GM12878 (cell line): ENCODE data around the gene LRRN4CL. TPM values are rescaled to one million over a fixed set of nuclear protein-coding genes. Genes with fewer than 3 reads are reported as not detected.
A peak's percentile ranks its signal among the peaks of the same experiment; 100 is the strongest.

ENCODE experiments used
- BCL11A ChIP-seq: IDR thresholded peaks from 2 replicates; pipeline ENCODE4 v1.6.1; 2011; ENCODE audit warnings: low read depth, low read length
- CREM ChIP-seq: IDR thresholded peaks from 2 replicates; pipeline ENCODE4 v1.6.1; 2014; ENCODE audit warnings: antibody characterized with exemption, low read depth
- EED ChIP-seq: sonication (generic); IDR thresholded peaks from 2 replicates; pipeline ENCODE4 v1.6.1; 2016; ENCODE audit warnings: antibody characterized with exemption, low read depth
- GABPA ChIP-seq: IDR thresholded peaks from 2 replicates; pipeline ENCODE4 v1.6.1; 2014; ENCODE audit warnings: antibody characterized with exemption, low read depth, mild to moderate bottlenecking, inconsistent platforms
- GATAD2B ChIP-seq: fragments of 450-650 bp; conservative IDR thresholded peaks from 2 replicates; pipeline ENCODE4 v1.6.1; 2017; ENCODE audit warnings: low read depth, mild to moderate bottlenecking, moderate library complexity
- HDGF ChIP-seq: fragments of 450-650 bp; IDR thresholded peaks from 2 replicates; pipeline ENCODE4 v1.6.1; 2016; ENCODE audit warnings: antibody characterized with exemption
- IKZF1 ChIP-seq: fragments of 450-650 bp; conservative IDR thresholded peaks from 2 replicates; pipeline ENCODE4 v1.6.1; 2017; ENCODE audit warnings: antibody characterized with exemption, mild to moderate bottlenecking
- IKZF2 ChIP-seq, 2 experiments: fragments of 450-650 bp; IDR thresholded peaks; 2 replicates each; pipeline ENCODE4 v1.6.1; 2017; ENCODE audit warnings: mild to moderate bottlenecking in 2 of 2, moderate library complexity in 2 of 2
- NFYB ChIP-seq: IDR thresholded peaks from 2 replicates; pipeline ENCODE4 v1.6.1; 2011; ENCODE audit warnings: low read depth, mild to moderate bottlenecking, low read length, improper control_type of control experiment, moderate library complexity; ENCODE audit not compliant: insufficient read depth
- NRF1 ChIP-seq: conservative IDR thresholded peaks from 2 replicates; pipeline ENCODE4 v1.6.1; 2011; ENCODE audit warnings: mild to moderate bottlenecking, low read depth, low read length, improper control_type of control experiment
- PAX8 ChIP-seq: fragments of 450-650 bp; IDR thresholded peaks from 2 replicates; pipeline ENCODE4 v1.6.1; 2017; ENCODE audit warnings: mild to moderate bottlenecking, moderate library complexity
- RAD21 ChIP-seq: IDR thresholded peaks from 2 replicates; pipeline ENCODE4 v1.6.1; 2011; ENCODE audit warnings: mild to moderate bottlenecking, low read depth, low read length, moderate library complexity; ENCODE audit not compliant: insufficient read depth
- RB1 ChIP-seq: fragments of 450-650 bp; formaldehyde crosslinking; IDR thresholded peaks from 2 replicates; pipeline ENCODE4 v1.6.1; 2017; ENCODE audit warnings: mild to moderate bottlenecking, borderline replicate concordance
- SIN3A ChIP-seq: IDR thresholded peaks from 2 replicates; pipeline ENCODE4 v1.6.1; 2012; ENCODE audit warnings: low read depth, low read length, improper control_type of control experiment
- TCF3 ChIP-seq: IDR thresholded peaks from 2 replicates; pipeline ENCODE4 v1.6.1; 2012; ENCODE audit warnings: low read depth, mild to moderate bottlenecking, low read length, borderline replicate concordance; ENCODE audit not compliant: insufficient read depth
- ZNF274 ChIP-seq: IDR thresholded peaks from one replicate; pipeline ENCODE4 v1.8.0; 2011; ENCODE audit not compliant: insufficient read length, insufficient read depth
- polyA plus RNA-seq, 11 experiments: library from polyadenylated mRNA; depleted of rRNA in 4 of 11; unstranded in 6 of 11; stranded (reverse) in 5 of 11; fragments of >200 nt; fragmentation: Nextera tagmentation in 4 of 11; fragmentation: Illumina TruSeq in 1 of 11; extraction: Ambion mirVana in 4 of 11; extraction: Trizol in 1 of 11; gene quantifications; 1 replicate in 1 of 11; 2 replicates in 10 of 11; pipeline versions ENCODE4 v1.2.1 to v1.2.3, GENCODE V29; 2011 to 2016; ENCODE audit warnings: inconsistent platforms in 2 of 11, missing spikeins in 2 of 11, low read depth in 1 of 11
- total RNA-seq, 4 experiments: library from RNA; depleted of rRNA in 3 of 4; stranded (reverse); fragments of >200 nt in 3 of 4; fragmentation: Illumina TruSeq in 1 of 4; extraction: Trizol in 1 of 4; gene quantifications; 2 replicates each; pipeline versions ENCODE4 v1.2.1 to v1.2.3, GENCODE V29; 2013 to 2021
- TF ChIP-seq, protein P1 (sequence below): IDR thresholded peaks from 2 replicates; pipeline ENCODE4 v1.6.1; 2012; ENCODE audit warnings: low read depth, low read length, improper control_type of control experiment
- TF ChIP-seq, protein P2 (sequence below): fragments of 150-350 bp; IDR thresholded peaks from 2 replicates; pipeline ENCODE4 v1.6.1; 2014; ENCODE audit warnings: mild to moderate bottlenecking, low read depth, low read length
- TF ChIP-seq, protein P3 (sequence below): fragments of 450-650 bp; formaldehyde crosslinking; IDR thresholded peaks from 2 replicates; pipeline ENCODE4 v1.4.0; 2022; ENCODE audit warnings: mild to moderate bottlenecking, moderate library complexity
- TF ChIP-seq, protein P4 (sequence below): IDR thresholded peaks from 2 replicates; pipeline ENCODE4 v1.6.1; 2011; ENCODE audit warnings: low read depth, low read length, improper control_type of control experiment, borderline replicate concordance
- TF ChIP-seq, protein P5 (sequence below): IDR thresholded peaks from 2 replicates; pipeline ENCODE4 v1.6.1; 2011; ENCODE audit warnings: borderline replicate concordance, low read depth, mild to moderate bottlenecking, moderate library complexity, low read length; ENCODE audit not compliant: insufficient read depth, poor library complexity, severe bottlenecking

The LRRN4CL gene
- total and polyA plus RNA-seq, 10 of the 15 experiments (the other 5 are each of a cell fraction or from before 2014, with no cell fraction given), result 0.01 to 0.06 TPM; not detected in 8

DNA sequence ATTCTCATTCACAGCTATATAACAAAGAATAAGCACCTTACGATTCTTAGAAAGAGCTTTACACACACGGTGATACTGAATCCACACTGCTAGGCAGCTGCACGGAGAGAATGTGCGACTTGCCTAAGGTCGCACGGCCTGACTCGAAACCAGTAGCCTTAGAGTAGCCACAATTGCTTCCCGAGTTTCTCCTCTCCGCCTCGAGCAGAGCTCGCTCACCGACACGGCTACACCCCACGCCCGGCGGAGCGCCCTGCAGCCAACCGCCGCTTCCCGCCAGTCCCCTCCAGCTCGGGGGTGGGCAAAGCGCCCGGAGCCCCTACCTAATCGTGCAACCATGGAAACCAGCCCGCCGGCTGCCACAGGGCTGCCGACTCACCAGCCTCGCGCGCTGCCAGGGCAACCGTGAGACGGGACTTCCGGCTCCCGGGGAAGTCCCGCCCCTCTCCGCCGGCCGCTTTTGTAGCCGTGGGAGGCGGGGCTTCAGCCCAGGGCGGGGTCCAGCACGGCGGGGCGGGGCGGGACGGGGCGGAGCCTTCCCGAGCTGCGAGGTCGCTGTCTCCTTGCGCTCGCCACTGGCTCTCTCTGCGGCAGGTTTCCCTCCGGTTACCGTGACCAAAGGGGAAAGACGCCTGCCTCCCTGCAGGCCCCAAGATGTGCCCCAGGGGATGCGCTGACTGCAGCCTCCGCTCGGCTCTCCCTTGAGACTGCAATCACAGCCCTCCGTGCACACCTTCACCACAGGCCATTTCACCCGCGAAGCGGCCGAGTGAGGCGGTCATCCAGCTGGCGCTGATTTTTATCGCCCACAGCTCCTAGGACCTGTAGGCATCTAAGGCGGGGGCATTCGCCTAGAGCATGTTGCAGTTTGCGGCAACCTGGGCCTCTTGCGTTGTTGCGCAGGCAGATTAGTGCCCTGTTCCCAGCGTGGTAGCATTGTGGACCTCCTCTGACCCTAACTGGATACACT, 16.8 kb upstream of the LRRN4CL start (continued):
- TF ChIP-seq, protein P1, sequence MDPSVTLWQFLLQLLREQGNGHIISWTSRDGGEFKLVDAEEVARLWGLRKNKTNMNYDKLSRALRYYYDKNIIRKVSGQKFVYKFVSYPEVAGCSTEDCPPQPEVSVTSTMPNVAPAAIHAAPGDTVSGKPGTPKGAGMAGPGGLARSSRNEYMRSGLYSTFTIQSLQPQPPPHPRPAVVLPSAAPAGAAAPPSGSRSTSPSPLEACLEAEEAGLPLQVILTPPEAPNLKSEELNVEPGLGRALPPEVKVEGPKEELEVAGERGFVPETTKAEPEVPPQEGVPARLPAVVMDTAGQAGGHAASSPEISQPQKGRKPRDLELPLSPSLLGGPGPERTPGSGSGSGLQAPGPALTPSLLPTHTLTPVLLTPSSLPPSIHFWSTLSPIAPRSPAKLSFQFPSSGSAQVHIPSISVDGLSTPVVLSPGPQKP, result peak; percentile 54; the same call in 1 of the 2 replicates
- TF ChIP-seq IKZF1, result peak; percentile 28; the same call in 1 of the 2 replicates
- no peak for TF ChIP-seq RAD21
- TF ChIP-seq, protein P2, sequence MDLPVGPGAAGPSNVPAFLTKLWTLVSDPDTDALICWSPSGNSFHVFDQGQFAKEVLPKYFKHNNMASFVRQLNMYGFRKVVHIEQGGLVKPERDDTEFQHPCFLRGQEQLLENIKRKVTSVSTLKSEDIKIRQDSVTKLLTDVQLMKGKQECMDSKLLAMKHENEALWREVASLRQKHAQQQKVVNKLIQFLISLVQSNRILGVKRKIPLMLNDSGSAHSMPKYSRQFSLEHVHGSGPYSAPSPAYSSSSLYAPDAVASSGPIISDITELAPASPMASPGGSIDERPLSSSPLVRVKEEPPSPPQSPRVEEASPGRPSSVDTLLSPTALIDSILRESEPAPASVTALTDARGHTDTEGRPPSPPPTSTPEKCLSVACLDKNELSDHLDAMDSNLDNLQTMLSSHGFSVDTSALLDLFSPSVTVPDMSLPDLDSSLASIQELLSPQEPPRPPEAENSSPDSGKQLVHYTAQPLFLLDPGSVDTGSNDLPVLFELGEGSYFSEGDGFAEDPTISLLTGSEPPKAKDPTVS, result no peak
- no peak for TF ChIP-seq ZNF274
- TF ChIP-seq GATAD2B, result peak; percentile 19; the same call in 1 of the 2 replicates
- TF ChIP-seq, protein P3, sequence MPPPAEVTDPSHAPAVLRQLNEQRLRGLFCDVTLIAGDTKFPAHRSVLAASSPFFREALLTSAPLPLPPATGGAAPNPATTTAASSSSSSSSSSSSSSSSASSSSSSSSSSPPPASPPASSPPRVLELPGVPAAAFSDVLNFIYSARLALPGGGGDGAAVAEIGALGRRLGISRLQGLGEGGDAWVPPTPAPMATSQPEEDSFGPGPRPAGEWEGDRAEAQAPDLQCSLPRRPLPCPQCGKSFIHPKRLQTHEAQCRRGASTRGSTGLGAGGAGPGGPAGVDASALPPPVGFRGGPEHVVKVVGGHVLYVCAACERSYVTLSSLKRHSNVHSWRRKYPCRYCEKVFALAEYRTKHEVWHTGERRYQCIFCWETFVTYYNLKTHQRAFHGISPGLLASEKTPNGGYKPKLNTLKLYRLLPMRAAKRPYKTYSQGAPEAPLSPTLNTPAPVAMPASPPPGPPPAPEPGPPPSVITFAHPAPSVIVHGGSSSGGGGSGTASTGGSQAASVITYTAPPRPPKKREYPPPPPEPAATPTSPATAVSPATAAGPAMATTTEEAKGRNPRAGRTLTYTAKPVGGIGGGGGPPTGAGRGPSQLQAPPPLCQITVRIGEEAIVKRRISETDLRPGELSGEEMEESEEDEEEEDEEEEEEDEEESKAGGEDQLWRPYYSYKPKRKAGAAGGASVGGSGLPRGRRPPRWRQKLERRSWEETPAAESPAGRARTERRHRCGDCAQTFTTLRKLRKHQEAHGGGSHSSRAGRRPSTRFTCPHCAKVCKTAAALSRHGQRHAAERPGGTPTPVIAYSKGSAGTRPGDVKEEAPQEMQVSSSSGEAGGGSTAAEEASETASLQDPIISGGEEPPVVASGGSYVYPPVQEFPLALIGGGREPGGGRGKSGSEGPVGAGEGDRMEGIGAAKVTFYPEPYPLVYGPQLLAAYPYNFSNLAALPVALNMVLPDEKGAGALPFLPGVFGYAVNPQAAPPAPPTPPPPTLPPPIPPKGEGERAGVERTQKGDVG, result no peak
- TF ChIP-seq NRF1, result no peak
- TF ChIP-seq GABPA, result peak; percentile 82
- TF ChIP-seq PAX8, result no peak
- no peak for TF ChIP-seq HDGF
- TF ChIP-seq RB1, result no peak; the same call in 1 of the 2 replicates
- TF ChIP-seq, protein P4, sequence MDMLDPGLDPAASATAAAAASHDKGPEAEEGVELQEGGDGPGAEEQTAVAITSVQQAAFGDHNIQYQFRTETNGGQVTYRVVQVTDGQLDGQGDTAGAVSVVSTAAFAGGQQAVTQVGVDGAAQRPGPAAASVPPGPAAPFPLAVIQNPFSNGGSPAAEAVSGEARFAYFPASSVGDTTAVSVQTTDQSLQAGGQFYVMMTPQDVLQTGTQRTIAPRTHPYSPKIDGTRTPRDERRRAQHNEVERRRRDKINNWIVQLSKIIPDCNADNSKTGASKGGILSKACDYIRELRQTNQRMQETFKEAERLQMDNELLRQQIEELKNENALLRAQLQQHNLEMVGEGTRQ, result no peak
- TF ChIP-seq CREM, result no peak
- TF ChIP-seq TCF3, result 0 out of 2 replicates have a peak, but pooled peaks have one; percentile 20
- TF ChIP-seq, protein P5, sequence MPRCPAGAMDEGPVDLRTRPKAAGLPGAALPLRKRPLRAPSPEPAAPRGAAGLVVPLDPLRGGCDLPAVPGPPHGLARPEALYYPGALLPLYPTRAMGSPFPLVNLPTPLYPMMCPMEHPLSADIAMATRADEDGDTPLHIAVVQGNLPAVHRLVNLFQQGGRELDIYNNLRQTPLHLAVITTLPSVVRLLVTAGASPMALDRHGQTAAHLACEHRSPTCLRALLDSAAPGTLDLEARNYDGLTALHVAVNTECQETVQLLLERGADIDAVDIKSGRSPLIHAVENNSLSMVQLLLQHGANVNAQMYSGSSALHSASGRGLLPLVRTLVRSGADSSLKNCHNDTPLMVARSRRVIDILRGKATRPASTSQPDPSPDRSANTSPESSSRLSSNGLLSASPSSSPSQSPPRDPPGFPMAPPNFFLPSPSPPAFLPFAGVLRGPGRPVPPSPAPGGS, result peak; percentile 58
- peak; percentile 82; the same call in 1 of the 2 replicates for TF ChIP-seq SIN3A
- 0 out of 2 replicates have a peak, but pooled peaks have one; percentile 4 for TF ChIP-seq EED
- no peak for TF ChIP-seq IKZF2 (IDR thresholded peaks at IDR 0.05)
- no peak for TF ChIP-seq BCL11A
- TF ChIP-seq NFYB, result no peak
